Lower lobe of right lung (tissue), 2 donors: ENCODE results near the gene TRAM2. TPM values are rescaled to one million over a fixed set of nuclear protein-coding genes. Genes with fewer than 3 reads are reported as not detected.

ENCODE experiments used
- ATAC-seq, 2 donors: fragments of 200-7000 bp; cut with Tn5 transposase; one replicate each; pipeline ENCODE4 v1.9.1; 2020 to 2022; ENCODE audit warnings: mild to moderate bottlenecking in 2 of 2, moderate library complexity in 2 of 2
- DNase-seq: peaks from one replicate; pipeline ENCODE4 v3.0.0-alpha.2; 2020
- H3K27ac ChIP-seq: fragments of 200-600 bp; one replicate; pipeline ENCODE4 v1.8.0; 2022
- H3K27me3 ChIP-seq: fragments of 200-600 bp; one replicate; pipeline ENCODE4 v1.8.0; 2022; ENCODE audit warnings: low read depth
- H3K36me3 ChIP-seq: fragments of 200-600 bp; one replicate; pipeline ENCODE4 v1.8.0; 2022; ENCODE audit warnings: mild to moderate bottlenecking
- H3K4me1 ChIP-seq: fragments of 200-600 bp; one replicate; pipeline ENCODE4 v1.8.0; 2022
- H3K4me3 ChIP-seq: fragments of 200-600 bp; one replicate; pipeline ENCODE4 v1.8.0; 2022; ENCODE audit warnings: mild to moderate bottlenecking
- H3K9me3 ChIP-seq: fragments of 200-600 bp; one replicate; pipeline ENCODE4 v1.8.0; 2022
- intact Hi-C: fragments of 100-400 bp; cut with DNase I; formaldehyde crosslinking; loops from one replicate; pipeline ENCODE4 v1.11.0; 2022
- total RNA-seq: library from RNA; stranded (reverse); fragmentation: NEBNext Ultra II Directional; extraction: Animal tissue kit (Norgen Biotek cat#: 25700); gene quantifications from one replicate; pipeline ENCODE4 v1.2.1, GENCODE V29; 2021
- TF ChIP-seq, protein P1 (sequence below): fragments of 200-600 bp; IDR thresholded peaks from one replicate; pipeline ENCODE4 v1.8.0; 2022; ENCODE audit warnings: antibody characterized with exemption, mild to moderate bottlenecking
- donor health status: DM: no; HTN: yes; CAD: no; lungs with severe emphysema.

The TRAM2 gene
- total RNA-seq, 1 donor from 2014 or later = 21.9 TPM

DNA sequence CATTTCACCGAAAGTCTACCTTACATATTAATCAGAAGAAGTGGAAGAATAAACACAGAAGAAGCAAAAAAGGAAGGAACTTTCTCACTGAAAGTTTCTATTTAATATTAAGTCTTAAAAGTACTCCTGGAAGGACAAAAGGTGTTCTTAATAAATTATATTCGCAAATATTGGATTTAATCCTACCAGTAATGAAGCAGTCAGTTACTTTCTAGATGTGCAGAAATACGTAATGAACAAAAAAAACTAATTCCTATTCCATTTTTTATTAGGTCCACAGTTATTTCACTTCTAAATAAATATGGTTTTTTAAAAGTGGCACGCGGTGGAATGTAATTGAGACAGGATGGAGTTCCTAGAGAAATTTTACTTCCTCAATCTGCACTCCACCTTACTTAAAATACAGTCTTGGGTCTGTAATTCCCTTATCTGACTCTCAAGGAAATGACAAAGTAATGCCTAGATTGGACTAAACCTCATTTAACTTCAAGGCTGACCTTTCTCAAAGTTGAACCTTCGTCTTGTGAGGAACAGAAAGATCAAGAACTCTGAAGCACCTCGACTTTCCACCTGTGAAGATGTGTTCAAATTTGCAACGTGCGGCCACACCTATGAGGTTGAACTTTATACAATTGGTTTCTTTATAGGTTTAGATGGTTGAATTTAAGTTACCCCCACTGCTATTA, 1.1 kb upstream of the TRAM2 start:
- Histone ChIP-seq H3K4me3 (peak overlapping the region; percentile 86), H3K36me3 (no peaks in the 10 kb centered on the region), H3K9me3 (no peaks in the 10 kb centered on the region), H3K27me3 (no peaks in the 10 kb centered on the region), H3K27ac (peak overlapping the region; percentile 99), H3K4me1 (peaks cover 44% of the 10 kb centered on the region)
- ATAC-seq = no peak
- TF ChIP-seq, protein P1, sequence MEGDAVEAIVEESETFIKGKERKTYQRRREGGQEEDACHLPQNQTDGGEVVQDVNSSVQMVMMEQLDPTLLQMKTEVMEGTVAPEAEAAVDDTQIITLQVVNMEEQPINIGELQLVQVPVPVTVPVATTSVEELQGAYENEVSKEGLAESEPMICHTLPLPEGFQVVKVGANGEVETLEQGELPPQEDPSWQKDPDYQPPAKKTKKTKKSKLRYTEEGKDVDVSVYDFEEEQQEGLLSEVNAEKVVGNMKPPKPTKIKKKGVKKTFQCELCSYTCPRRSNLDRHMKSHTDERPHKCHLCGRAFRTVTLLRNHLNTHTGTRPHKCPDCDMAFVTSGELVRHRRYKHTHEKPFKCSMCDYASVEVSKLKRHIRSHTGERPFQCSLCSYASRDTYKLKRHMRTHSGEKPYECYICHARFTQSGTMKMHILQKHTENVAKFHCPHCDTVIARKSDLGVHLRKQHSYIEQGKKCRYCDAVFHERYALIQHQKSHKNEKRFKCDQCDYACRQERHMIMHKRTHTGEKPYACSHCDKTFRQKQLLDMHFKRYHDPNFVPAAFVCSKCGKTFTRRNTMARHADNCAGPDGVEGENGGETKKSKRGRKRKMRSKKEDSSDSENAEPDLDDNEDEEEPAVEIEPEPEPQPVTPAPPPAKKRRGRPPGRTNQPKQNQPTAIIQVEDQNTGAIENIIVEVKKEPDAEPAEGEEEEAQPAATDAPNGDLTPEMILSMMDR = no peak
- intact Hi-C loops = no loop called here
- DNase-seq = no peak

DNA sequence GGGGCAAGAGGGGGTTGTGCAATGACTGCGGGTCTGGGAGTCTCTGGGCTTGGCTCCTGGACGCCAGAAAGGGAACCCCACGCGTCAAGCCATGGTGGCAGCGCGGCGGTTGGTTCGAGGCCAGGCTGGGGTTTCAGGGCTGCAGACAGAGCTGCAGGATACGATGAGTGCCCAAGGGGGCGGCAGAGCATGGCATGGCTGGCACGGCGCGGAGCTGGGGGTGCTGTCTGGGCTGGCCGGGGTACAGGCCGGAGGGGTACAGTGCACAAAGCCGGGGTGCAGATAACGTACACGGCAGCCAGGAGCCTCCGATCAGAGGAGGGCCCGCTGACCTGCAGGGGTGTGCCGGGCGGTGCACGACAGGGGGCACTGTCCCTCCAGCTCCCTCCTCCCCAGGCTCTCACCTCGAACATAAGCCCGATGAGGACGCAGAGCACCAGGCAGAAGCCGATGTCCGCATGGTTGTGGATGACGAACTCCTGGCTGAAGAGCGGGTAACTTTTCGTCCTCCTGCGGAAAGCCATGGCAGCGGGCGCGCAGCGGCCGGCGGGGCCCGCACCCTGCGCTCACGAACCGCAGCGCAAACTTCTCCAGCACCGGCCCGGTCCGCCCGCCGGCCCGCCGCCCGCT, 353 bp downstream of the TRAM2 start:
- Histone ChIP-seq H3K27ac (peak overlapping the region; percentile 99), H3K4me3 (peak overlapping the region; percentile 86), H3K9me3 (no peaks in the 10 kb centered on the region), H3K36me3 (no peaks in the 10 kb centered on the region), H3K4me1 (peaks cover 50% of the 10 kb centered on the region), H3K27me3 (no peaks in the 10 kb centered on the region)
- peak; percentile 70 to 77 for ATAC-seq
- intact Hi-C loops = no loop called here
- TF ChIP-seq, protein P1 = peak; percentile 60
- DNase-seq = no peak

DNA sequence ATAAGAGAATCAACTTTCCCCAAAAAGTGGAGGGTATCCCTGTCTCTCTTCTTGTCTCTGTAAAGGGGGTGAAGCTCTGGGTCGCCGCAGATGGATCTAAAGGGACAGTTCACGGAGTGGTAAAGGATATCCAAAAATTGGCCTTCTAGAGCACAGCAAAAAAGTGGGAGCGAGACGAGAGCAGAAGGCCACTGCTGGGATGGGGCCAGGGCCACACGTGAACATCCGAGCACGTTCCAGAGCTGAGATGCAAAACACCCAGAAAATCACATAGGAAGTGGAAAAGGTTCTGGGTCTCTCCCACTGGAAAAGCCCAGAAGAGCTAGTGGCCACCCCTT, 837 bp downstream of the TRAM2 start:
- Histone ChIP-seq H3K4me3 (peak overlapping the region; percentile 86), H3K27me3 (no peaks in the 10 kb centered on the region), H3K36me3 (no peaks in the 10 kb centered on the region), H3K27ac (peak overlapping the region; percentile 99), H3K9me3 (no peaks in the 10 kb centered on the region), H3K4me1 (peaks cover 55% of the 10 kb centered on the region)
- TF ChIP-seq, protein P1 = no peak
- DNase-seq (no peak), ATAC-seq (no peak)
- intact Hi-C loops = no loop called here

DNA sequence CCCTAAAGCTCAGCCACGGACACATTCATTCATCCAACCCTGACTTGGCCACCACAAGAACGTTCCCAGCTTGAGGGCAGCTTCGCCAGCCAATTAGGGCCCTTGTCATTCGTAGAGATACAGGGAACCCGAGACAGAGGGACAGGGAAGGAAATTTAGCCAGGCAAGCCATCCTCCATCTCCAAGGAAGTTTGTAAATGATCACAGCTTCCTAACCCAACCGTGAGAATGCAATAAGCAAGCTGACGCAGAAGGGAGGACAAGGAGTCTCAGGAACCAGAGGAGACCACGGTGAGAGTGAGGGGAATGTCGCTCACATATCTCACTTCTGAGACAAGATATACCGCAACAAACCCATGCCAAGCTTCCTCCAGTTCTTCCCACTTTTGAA, 1.4 kb downstream of the TRAM2 start:
- Histone ChIP-seq H3K4me1 (peaks cover 58% of the 10 kb centered on the region), H3K36me3 (no peaks in the 10 kb centered on the region), H3K27ac (peak overlapping the region; percentile 99), H3K9me3 (no peaks in the 10 kb centered on the region), H3K4me3 (peak overlapping the region; percentile 86), H3K27me3 (no peaks in the 10 kb centered on the region)
- TF ChIP-seq, protein P1 = no peak
- DNase-seq (no peak), ATAC-seq (no peak)
- intact Hi-C loops = no loop called here

DNA sequence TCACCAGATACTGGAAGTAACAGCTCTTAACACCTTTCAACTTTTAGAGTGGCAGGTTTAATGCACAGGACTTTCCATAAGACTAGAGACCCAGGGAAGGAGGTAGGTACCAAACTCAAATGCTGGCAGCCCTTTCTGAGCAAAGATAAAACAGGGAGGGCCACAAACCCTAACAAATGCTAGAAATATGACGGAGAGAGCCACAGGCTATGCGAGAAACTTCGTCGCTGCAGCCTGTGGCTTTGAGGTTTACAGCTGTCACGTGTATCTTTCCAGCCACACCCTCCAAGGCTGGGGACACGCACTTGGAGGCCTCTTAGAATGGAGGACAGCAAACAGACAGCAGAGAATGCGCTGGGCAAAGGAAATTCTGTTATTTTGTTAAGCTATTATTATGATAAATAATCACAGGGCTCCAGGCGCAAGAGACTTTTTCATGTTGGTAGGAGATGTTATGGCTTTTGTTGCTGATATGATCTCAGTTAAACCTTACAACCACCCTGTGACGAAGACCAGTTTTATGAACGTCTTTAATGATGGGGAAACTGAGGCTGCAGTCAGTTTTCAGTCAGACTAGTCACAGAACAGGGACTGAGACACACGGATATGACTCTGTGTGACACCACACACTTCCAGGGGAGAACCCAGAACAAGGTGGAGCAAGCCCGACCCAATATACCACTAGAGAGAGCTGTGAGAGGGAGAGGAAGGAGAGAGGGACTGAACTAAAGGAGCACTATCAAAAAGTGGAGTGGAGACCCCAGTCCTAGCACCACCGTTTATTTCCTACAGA, 2.0 kb downstream of the TRAM2 start:
- peaks cover 64% of the 10 kb centered on the region for H3K4me1 ChIP-seq
- intact Hi-C loops = no loop called here
- H3K27ac ChIP-seq = peak overlapping the region; percentile 99
- H3K4me3 ChIP-seq = peak overlapping the region; percentile 86
- TF ChIP-seq, protein P1 = no peak
- H3K27me3 ChIP-seq = no peaks in the 10 kb centered on the region
- H3K9me3 ChIP-seq = no peaks in the 10 kb centered on the region
- H3K36me3 ChIP-seq = no peaks in the 10 kb centered on the region
- peak; percentile 57 for DNase-seq
- ATAC-seq = peak in 1 of 2 donors; percentile 29
